Measurements from ENCODE around the gene RABGAP1L. TPM values are rescaled to one million over a fixed set of nuclear protein-coding genes. Genes with fewer than 3 reads are reported as not detected.

The RABGAP1L gene
- polyA plus RNA-seq, 1 donor (not counting 4 experiments of a cell fraction or from before 2014, with no cell fraction given): 24.2 TPM

- dilution Hi-C loops (cut with MboI; ENCODE audit: extremely low pct_ligation_motif_present, low sequenced_read_pairs): no loop called here
- H4K20me1 ChIP-seq (ENCODE audit: control insufficient read depth, extremely low read depth, insufficient read depth, low read length): no peaks in the 10 kb centered on the region
- FAIRE-seq (no peak), DNase-seq (ENCODE audit: low read depth, low spot score) (no peak)
- H3K4me2 ChIP-seq (ENCODE audit: control insufficient read depth, extremely low read depth, insufficient read depth, low read depth, low read length): no peak overlapping the region
- no peak overlapping the region for H2AFZ ChIP-seq (ENCODE audit: control insufficient read depth, low read length)
- no peaks in the 10 kb centered on the region for H3K79me2 ChIP-seq (ENCODE audit: control insufficient read depth, insufficient read depth, low read length)
- no peaks in the 10 kb centered on the region for H3K9me1 ChIP-seq (ENCODE audit: control insufficient read depth, extremely low read depth, insufficient read depth, low read length)
- no peaks in the 10 kb centered on the region for H3K4me1 ChIP-seq (ENCODE audit: control insufficient read depth, extremely low read depth, insufficient read depth, low read length)
- no peak for TF ChIP-seq EZH2 (IDR thresholded peaks at IDR 0.05; ENCODE audit: low read length)
- TF ChIP-seq CTCF (optimal IDR thresholded peaks at IDR 0.05 in 1 of 3, IDR thresholded peaks at IDR 0.05 in 1 of 3, conservative IDR thresholded peaks at IDR 0.05 in 1 of 3; ENCODE audit: extremely low read depth in 1 of 3, insufficient read depth in 2 of 3, low read length in 3 of 3): no peak
- no peaks in the 10 kb centered on the region for H3K9me3 ChIP-seq (ENCODE audit: control insufficient read depth, low read depth, low read length)
- no peak overlapping the region for H3K9ac ChIP-seq (ENCODE audit: control insufficient read depth, extremely low read depth, insufficient read depth, low read length)
- H3K27ac ChIP-seq (ENCODE audit: control insufficient read depth, insufficient read depth, low read length): no peak overlapping the region
- H3K4me3 ChIP-seq (ENCODE audit: control insufficient read depth in 2 of 3, extremely low read depth in 1 of 3, insufficient read depth in 2 of 3, low read depth in 1 of 3, low read length in 3 of 3): no peak overlapping the region
- peaks cover 10% of the 10 kb centered on the region for H3K27me3 ChIP-seq (ENCODE audit: control insufficient read depth, extremely low read depth, insufficient read depth, low read length)
- no peaks in the 10 kb centered on the region for H3K36me3 ChIP-seq (ENCODE audit: control insufficient read depth in 2 of 2, extremely low read depth in 1 of 2, insufficient read depth in 2 of 2, low read length in 2 of 2)
Measured at GRCh38 chr1:175036476-175036875, 877.2 kb downstream of the RABGAP1L start.

- dilution Hi-C loops (cut with MboI; ENCODE audit: extremely low pct_ligation_motif_present, low sequenced_read_pairs): no loop called here
- no peak for FAIRE-seq
- no peak overlapping the region for H3K9ac ChIP-seq (ENCODE audit: control insufficient read depth, extremely low read depth, insufficient read depth, low read length)
Measured at GRCh38 chr1:175037416-175037815, 878.1 kb downstream of the RABGAP1L start.

More at GRCh38 chr1:175037416-175037815, 878.1 kb downstream of the RABGAP1L start:
- Histone ChIP-seq H3K9me3 (ENCODE audit: control insufficient read depth, low read depth, low read length) (no peaks in the 10 kb centered on the region), H3K27me3 (ENCODE audit: control insufficient read depth, extremely low read depth, insufficient read depth, low read length) (peaks cover 10% of the 10 kb centered on the region), H3K4me3 (ENCODE audit: control insufficient read depth in 2 of 3, extremely low read depth in 1 of 3, insufficient read depth in 2 of 3, low read depth in 1 of 3, low read length in 3 of 3) (no peak overlapping the region), H3K27ac (ENCODE audit: control insufficient read depth, insufficient read depth, low read length) (no peak overlapping the region), H3K4me1 (ENCODE audit: control insufficient read depth, extremely low read depth, insufficient read depth, low read length) (no peaks in the 10 kb centered on the region), H4K20me1 (ENCODE audit: control insufficient read depth, extremely low read depth, insufficient read depth, low read length) (no peaks in the 10 kb centered on the region), H3K9me1 (ENCODE audit: control insufficient read depth, extremely low read depth, insufficient read depth, low read length) (no peaks in the 10 kb centered on the region), H3K4me2 (ENCODE audit: control insufficient read depth, extremely low read depth, insufficient read depth, low read depth, low read length) (no peak overlapping the region), H2AFZ (ENCODE audit: control insufficient read depth, low read length) (no peak overlapping the region), H3K79me2 (ENCODE audit: control insufficient read depth, insufficient read depth, low read length) (no peaks in the 10 kb centered on the region), H3K36me3 (ENCODE audit: control insufficient read depth in 2 of 2, extremely low read depth in 1 of 2, insufficient read depth in 2 of 2, low read length in 2 of 2) (no peaks in the 10 kb centered on the region)
- no peak for TF ChIP-seq EZH2 (IDR thresholded peaks at IDR 0.05; ENCODE audit: low read length)
- TF ChIP-seq CTCF (optimal IDR thresholded peaks at IDR 0.05 in 1 of 3, IDR thresholded peaks at IDR 0.05 in 1 of 3, conservative IDR thresholded peaks at IDR 0.05 in 1 of 3; ENCODE audit: extremely low read depth in 1 of 3, insufficient read depth in 2 of 3, low read length in 3 of 3): no peak
- DNase-seq (ENCODE audit: low read depth, low spot score): no peak

All from keratinocyte (primary cell).